Daoy (cell line): ENCODE data around the gene ZNF428. TPM values are rescaled to one million over a fixed set of nuclear protein-coding genes. Genes with fewer than 3 reads are reported as not detected.
"Not testable (repeated sequence)": the region's sequence is repeated elsewhere in the genome, so short reads cannot be mapped to it uniquely, and the experiment has no call there.

Experiments
- DNase-seq: peaks from one replicate; pipeline ENCODE4 v3.0.0-alpha.2; 2015; ENCODE audit warnings: low read depth
- total RNA-seq: library from RNA; depleted of rRNA; stranded (reverse); fragments of >200 nt; shearing (Covaris generic); gene quantifications from 2 replicates; pipeline ENCODE4 v1.2.3, GENCODE V29; 2014

Gene ZNF428
- total RNA-seq, 1 experiment from 2014 or later, result 40.5 TPM

DNA sequence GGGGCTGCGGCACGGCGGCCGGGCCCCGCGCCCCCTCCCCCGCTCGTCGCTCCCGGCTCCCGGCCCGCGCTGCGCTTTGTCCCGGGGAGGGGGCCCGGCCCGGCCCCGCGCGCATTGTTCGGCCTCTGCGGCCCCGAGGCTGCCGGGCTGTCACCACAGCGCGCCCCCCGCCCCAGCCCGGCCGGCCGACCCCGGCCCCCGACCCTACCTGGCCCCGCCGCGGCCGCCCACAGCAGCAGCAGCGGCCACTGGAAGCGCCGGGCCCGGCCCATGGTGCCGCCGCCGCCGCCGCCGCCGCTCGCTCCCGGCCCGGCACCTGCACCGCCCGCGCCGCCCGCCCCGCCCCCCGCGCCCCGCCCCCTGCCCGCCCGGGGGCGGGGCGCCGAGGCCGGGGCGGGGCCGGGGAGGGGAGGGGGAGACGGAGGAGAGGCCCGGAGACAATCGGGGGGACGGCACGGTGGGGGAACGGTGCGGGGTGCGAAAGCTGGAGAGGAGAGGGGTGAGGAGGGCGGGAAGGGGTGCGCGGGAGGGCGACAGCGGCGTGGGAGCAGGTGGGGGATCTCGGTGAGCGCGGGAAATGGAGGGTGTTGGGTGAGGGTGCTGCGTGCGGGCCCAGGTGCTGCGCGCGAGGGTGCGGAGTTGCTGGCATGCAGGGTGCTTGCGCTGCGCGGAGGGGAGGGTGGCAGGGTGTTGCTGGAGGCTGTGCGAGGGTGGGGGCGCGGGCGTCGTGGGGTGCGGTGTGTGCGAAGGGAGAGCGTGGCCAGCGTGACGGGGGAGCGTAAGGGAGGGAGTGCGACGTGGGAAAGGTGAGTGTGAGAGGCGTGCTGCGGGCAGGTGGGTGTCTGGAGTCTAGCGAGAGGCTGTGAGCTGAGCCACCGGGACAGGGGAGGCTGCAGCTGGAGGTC is 20.3 kb upstream of the ZNF428 start, which contains the start of gene CADM4:
Gene CADM4, minus strand, starts transcription at position 332 of the 905 bp plus-strand sequence. Its CDS starts 60 bp downstream, at position 272.
- DNase-seq, result peak; percentile 48

GRCh38 chr19:43638995-43639518 is 19.6 kb upstream of the ZNF428 start:
- DNase-seq, result no peak

DNA sequence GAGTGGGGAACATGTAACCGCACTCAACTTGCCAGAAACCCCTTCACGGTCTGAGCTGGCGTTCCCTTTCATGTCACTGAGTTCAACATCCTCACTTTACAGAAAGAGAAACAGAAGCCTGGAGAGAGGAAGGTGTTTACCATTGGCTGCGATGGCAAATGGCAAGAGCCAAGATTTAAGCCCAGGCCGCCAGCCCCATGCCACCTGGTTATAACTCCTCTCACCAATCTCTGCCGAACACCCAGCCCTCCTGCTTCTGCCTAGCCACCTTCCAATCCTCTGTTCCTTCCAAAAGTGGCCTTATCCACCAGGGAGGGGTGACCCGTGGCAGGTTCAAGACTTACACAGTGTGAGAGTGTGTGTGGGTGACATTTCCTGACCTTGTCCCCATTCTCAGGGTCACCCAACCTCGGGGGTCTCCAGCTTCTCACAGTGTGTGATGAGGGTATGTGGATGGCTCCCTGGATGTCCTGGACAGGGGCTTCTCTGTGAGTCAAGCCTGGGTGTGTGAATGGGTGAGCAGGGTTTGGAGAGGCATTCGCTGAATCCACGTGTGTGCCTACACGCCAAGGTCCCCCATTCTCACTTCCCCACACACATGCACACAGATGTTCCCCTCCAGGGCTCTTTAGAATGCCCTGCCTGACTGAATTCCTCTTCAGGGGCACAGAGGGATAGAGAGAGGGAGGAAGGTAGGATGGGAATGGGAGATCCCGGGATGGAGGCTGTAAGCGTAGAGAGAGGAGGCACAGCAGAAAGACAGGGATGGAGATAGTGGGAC is 19.0 kb upstream of the ZNF428 start:
- DNase-seq, result no peak

DNA sequence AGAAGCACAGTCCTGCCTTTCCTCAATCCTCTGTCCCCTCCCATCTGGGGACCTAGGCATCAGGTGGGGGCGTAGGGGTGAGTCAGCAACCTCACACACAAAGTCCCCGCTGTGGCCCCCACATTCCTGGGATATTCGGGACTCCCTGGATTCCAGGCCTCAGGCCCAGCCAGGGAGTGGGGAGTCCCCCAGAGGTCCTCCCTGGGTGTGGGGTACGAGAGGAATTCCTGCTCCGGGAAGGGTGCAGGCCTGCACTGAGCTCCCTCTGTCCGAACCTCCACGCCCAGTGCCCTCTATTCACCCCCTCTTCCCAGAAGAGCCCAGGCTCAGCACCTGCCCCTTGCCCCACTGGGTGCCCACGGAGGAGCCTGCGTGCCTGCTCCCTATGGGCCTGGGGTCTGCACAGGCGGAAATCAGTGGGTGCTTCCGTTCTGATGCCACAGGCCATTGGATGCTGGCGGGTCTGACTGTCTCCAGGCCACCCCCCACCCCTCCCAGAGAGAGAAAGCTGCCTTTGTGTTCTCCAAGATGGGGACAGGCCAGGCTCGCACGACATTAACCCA is 16.8 kb upstream of the ZNF428 start:
- DNase-seq, result peak; percentile 58

GRCh38 chr19:43635561-43635940 is 16.1 kb upstream of the ZNF428 start:
- not testable (repeated sequence) for DNase-seq

DNA sequence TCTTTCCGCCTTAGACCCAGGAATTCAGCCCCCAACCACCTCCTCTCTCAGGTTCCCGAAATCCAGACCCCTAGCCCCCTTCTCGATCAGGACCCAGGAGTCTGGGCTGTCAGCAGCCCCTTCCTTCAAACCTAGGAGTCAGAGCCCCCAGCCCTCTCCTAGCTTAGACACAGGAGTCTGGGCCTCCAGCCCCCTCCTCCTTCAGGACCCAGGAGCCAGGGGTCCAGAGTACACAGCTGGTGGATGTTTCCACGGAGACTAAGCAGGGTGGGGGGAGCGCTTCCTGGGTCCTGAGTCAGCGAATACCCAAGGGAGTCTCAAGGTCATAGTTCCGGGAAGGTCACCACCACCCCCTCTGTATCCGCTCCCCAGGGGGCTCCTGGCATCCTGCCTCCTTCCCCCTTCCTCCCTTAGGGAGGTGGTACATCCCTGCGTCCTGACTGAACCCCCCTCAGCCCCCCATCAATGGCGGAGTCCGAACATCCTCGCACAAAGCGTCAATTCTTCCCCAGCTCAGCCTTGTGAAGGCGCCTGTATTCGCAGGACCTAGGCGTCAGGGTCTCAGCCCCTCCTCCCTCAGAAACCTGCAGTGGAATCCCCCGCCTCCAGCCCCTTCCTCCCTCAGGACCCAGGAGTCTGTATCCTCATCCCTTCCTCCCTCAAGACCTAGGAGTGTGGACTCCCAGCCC is 15.6 kb upstream of the ZNF428 start:
- DNase-seq, result no peak

DNA sequence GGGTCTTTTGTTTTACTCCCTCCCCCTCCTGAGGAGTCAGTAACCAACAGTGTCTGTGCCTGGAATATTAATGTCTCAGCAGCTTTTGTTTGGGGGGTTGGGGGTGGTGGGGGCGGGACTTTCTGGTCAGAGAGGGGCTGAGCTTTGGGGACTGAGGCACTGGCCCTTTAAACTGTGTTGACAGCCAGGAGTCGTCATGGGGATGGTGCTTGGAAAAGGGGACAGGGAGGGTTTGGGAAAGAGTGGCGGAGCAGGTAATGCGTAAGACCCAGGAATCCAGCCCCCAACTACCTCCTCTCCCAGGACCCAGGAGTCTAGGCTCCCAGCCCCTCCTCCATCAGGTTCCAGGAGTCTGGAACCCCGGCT is 15.1 kb upstream of the ZNF428 start:
- DNase-seq, result no peak

DNA sequence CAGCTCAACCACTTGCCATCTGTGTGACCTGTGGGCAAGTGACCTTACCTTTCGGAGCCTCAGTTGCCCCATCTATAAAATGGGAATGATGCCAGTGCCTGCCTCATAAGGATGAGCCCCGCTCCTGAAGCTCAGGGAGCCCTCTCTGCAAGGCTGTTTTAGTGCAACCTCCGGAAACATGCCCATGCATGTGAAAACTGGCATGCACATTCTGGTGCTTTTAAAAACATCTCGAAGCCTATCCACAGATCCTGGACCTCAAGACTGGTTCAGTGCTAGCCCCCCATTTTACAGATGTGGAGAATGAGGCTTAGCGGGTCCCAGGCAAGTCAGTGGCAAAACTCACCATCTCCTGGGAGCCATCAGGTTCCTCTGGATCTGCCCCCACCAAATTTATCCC is 14.6 kb upstream of the ZNF428 start:
- DNase-seq, result no peak

DNA sequence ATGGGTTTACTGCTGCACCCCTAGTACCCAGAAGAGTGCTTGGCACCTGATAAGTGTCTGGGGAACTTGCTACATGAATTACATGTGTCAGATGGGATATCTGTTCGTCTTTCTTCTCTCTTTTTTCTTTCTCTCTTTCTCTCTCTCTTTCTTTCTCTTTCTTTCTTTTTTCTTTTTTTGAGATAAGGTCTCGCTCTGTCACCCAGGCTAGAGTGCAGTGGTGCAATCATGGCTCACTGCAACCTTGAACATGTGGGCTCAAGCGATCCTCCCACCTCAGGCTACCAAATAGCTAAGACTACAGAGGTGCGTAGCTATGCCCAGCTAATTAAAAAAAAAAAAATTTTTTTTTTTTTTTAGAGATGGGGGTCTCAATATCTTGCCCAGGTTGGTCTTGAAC is 14.1 kb upstream of the ZNF428 start:
- DNase-seq, result no peak

DNA sequence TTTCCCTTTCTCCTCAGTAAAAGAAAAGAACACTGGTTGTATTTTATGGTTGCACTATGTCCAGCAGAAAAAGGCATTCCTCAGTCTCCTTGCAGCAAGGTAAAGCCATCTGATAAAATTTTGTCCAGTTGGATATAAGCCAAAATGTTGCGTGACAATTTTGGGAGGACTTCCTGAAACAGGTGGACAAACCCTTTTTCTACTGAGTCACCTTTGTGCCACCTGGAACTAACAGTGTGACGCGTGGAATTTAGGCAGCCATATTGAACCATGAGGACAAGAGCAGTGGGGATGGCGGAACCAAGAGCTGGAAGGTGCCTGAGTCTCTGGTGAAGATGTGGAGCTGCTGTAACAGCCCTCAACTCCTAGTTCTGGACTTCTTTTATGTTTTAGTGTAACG is 12.1 kb upstream of the ZNF428 start:
- no peak for DNase-seq

- DNase-seq, result no peak
Measured at GRCh38 chr19:43628646-43629326, 9.4 kb upstream of the ZNF428 start.

DNA sequence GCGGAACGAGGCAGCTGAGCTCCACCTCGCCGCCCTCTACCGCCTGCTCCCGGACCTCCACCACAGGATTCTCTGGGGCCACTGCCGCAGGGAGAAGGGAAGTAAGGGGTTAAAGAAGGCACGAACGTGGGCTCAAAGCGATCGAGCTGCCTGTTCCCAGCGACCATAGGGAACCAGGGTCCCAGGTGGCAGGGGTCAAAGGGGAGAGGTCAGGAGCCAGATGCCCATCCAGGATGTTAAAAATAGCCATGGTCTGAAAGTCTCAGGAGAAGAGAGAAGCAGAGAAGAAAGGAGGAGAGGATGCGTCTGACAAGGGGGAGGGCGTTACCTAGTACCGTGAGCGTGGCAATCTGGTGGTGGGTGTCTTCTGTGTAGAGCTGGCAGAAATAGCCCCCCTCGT is 7.4 kb upstream of the ZNF428 start:
- no peak for DNase-seq

- DNase-seq, result no peak
Measured at GRCh38 chr19:43625918-43626579, 6.6 kb upstream of the ZNF428 start.

GRCh38 chr19:43624933-43625332 is 5.5 kb upstream of the ZNF428 start:
- DNase-seq, result no peak

GRCh38 chr19:43623889-43624670 is 4.7 kb upstream of the ZNF428 start:
- no peak for DNase-seq

DNA sequence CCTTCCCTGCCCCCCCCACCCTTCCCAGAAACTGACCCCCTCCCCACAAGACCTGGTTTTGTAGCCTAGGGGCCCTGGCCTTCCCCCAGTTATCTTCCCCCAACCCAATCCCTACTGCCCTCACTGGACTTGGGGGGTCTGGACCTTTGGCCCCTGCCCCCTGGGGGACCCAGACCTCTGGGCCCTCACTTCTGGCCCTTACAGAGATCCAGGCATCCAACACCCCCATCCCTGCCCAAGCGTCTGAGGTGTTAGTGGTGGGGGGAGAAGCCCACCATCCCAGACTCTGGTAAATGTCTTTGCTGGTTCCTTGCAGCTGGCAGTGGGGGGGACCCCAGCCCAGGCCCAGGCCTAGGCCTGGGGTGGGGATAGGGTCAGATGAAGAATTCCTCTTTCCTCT is 3.5 kb upstream of the ZNF428 start:
- DNase-seq, result no peak

- no peak for DNase-seq
Measured at GRCh38 chr19:43622070-43622469, 2.6 kb upstream of the ZNF428 start.

- DNase-seq, result no peak
Measured at GRCh38 chr19:43620061-43621001, 902 bp upstream of the ZNF428 start.

GRCh38 chr19:43618921-43619261 is 538 bp downstream of the ZNF428 start:
- DNase-seq, result peak; percentile 48
